Gastroesophageal sphincter (tissue), 3 donors: ENCODE measurements around the gene MAP3K13.
"Not testable (repeated sequence)": the region's sequence is repeated elsewhere in the genome, so short reads cannot be mapped to it uniquely, and the experiment has no call there.

Experiments used
- CTCF ChIP-seq, 4 experiments: fragments of 200-600 bp in 2 of 4; fragments of 450-650 bp in 2 of 4; sonication (generic) in 1 of 4; IDR thresholded peaks; one replicate each; pipeline ENCODE4 v1.5.1; 2017 to 2019; ENCODE audit warnings: antibody characterized with exemption in 4 of 4, mild to moderate bottlenecking in 2 of 4, moderate library complexity in 2 of 4
- POLR2AphosphoS5 ChIP-seq: sonication (generic); formaldehyde crosslinking; IDR thresholded peaks from one replicate; pipeline ENCODE4 v1.6.1; 2017; ENCODE audit warnings: antibody characterized with exemption

GRCh38 chr3:185386515-185386914, 23.6 kb downstream of the MAP3K13 start:
- TF ChIP-seq CTCF (IDR thresholded peaks at IDR 0.05); POLR2AphosphoS5: not testable (repeated sequence)
